Neural cell (in vitro differentiated cells): Measurements from ENCODE around the gene TRPV2. TPM values are rescaled to one million over a fixed set of nuclear protein-coding genes. Genes with fewer than 3 reads are reported as not detected.

Experiments used
- H2AFZ ChIP-seq: fragments of 200-600, 300-800 bp; sonication (generic), shearing (Covaris generic); 2 replicates; pipeline ENCODE4 v1.6.0; 2014; ENCODE audit warnings: low read depth, mild to moderate bottlenecking, antibody characterized with exemption, low read length, moderate library complexity
- H3F3A ChIP-seq: fragments of 200-600 bp; shearing (Covaris generic); 2 replicates; pipeline ENCODE4 v1.6.1; 2016; ENCODE audit warnings: mild to moderate bottlenecking, moderate library complexity, mixed read lengths, antibody characterized with exemption, low read length; ENCODE audit not compliant: insufficient read depth, poor library complexity, severe bottlenecking
- H3K27ac ChIP-seq: fragments of 200-600, 300-800 bp; sonication (generic), shearing (Covaris generic); 2 replicates; pipeline ENCODE4 v1.5.1; 2014; ENCODE audit warnings: mild to moderate bottlenecking, low read length, moderate library complexity
- H3K27me3 ChIP-seq: fragments of 300-800, 200-600 bp; sonication (generic), shearing (Covaris generic); 2 replicates; pipeline ENCODE4 v1.6.0; 2014; ENCODE audit warnings: mild to moderate bottlenecking, low read depth, low read length, moderate library complexity; ENCODE audit not compliant: insufficient read depth
- H3K36me3 ChIP-seq: fragments of 300-800, 200-600 bp; sonication (generic), shearing (Covaris generic); 2 replicates; pipeline ENCODE4 v1.5.1; 2014; ENCODE audit warnings: mild to moderate bottlenecking, antibody characterized with exemption, low read length, moderate library complexity; ENCODE audit not compliant: insufficient read depth
- H3K4me2 ChIP-seq: fragments of 300-800, 200-600 bp; sonication (generic), shearing (Covaris generic); 2 replicates; pipeline ENCODE4 v1.6.0; 2014; ENCODE audit warnings: mild to moderate bottlenecking, low read length
- H3K4me3 ChIP-seq: fragments of 300-800, 200-600 bp; sonication (generic), shearing (Covaris generic); 2 replicates; pipeline ENCODE4 v1.5.1; 2014; ENCODE audit warnings: mild to moderate bottlenecking, low read length, moderate library complexity
- H3K79me2 ChIP-seq: fragments of 200-600 bp; shearing (Covaris generic); replicated peaks from 2 replicates; pipeline ENCODE4 v1.6.0; 2014; ENCODE audit warnings: mild to moderate bottlenecking, low read length, moderate library complexity; ENCODE audit not compliant: insufficient read depth
- H3K9ac ChIP-seq: fragments of 300-800, 200-600 bp; sonication (generic), shearing (Covaris generic); 2 replicates; pipeline ENCODE4 v1.6.1; 2016; ENCODE audit warnings: mild to moderate bottlenecking, low read length, mixed read lengths
- H3K9me2 ChIP-seq: fragments of 200-600 bp; shearing (Covaris generic); 2 replicates; pipeline ENCODE4 v1.6.1; 2016; ENCODE audit warnings: mild to moderate bottlenecking, low read length, mixed read lengths; ENCODE audit not compliant: insufficient read depth
- H3K9me3 ChIP-seq: fragments of 200-600, 300-800 bp; sonication (generic), shearing (Covaris generic); 2 replicates; pipeline ENCODE4 v1.6.1; 2016; ENCODE audit warnings: mild to moderate bottlenecking, mixed run types, low read length, moderate library complexity, mixed read lengths
- H4K20me1 ChIP-seq: fragments of 200-600 bp; shearing (Covaris generic); 2 replicates; pipeline ENCODE4 v1.6.1; 2016; ENCODE audit warnings: mild to moderate bottlenecking, mixed run types; ENCODE audit not compliant: insufficient read depth
- CTCF ChIP-seq: fragments of 450-650 bp; IDR thresholded peaks from 2 replicates; pipeline ENCODE4 v1.5.1; 2014; ENCODE audit warnings: antibody characterized with exemption, mild to moderate bottlenecking, moderate library complexity; ENCODE audit not compliant: poor library complexity, severe bottlenecking
- EP300 ChIP-seq: fragments of 450-650 bp; conservative IDR thresholded peaks from 2 replicates; pipeline ENCODE4 v1.6.1; 2014; ENCODE audit warnings: antibody characterized with exemption, mild to moderate bottlenecking, moderate library complexity; ENCODE audit not compliant: poor library complexity, severe bottlenecking
- EZH2 ChIP-seq: fragments of 200-600, 300-800 bp; shearing (Covaris generic), sonication (generic); IDR thresholded peaks from 2 replicates; pipeline ENCODE4 v1.6.1; 2014; ENCODE audit warnings: antibody characterized with exemption, low read length, borderline replicate concordance, mild to moderate bottlenecking; ENCODE audit not compliant: insufficient read depth, poor library complexity, severe bottlenecking
- MXI1 ChIP-seq: fragments of 450-650 bp; conservative IDR thresholded peaks from 2 replicates; pipeline ENCODE4 v1.6.1; 2014; ENCODE audit warnings: antibody characterized with exemption, mild to moderate bottlenecking; ENCODE audit not compliant: poor library complexity, severe bottlenecking
- POLR2AphosphoS5 ChIP-seq: IDR thresholded peaks from 2 replicates; pipeline ENCODE4 v1.6.1; 2012
- RAD21 ChIP-seq: fragments of 450-650 bp; conservative IDR thresholded peaks from 2 replicates; pipeline ENCODE4 v1.6.1; 2014; ENCODE audit warnings: antibody characterized with exemption, mild to moderate bottlenecking, moderate library complexity
- REST ChIP-seq: IDR thresholded peaks from 2 replicates; pipeline ENCODE4 v1.6.1; 2012; ENCODE audit warnings: borderline replicate concordance
- SMC3 ChIP-seq: fragments of 450-650 bp; conservative IDR thresholded peaks from 2 replicates; pipeline ENCODE4 v1.6.1; 2014; ENCODE audit warnings: antibody characterized with exemption, mild to moderate bottlenecking, moderate library complexity; ENCODE audit not compliant: poor library complexity
- TAF1 ChIP-seq: IDR thresholded peaks from 2 replicates; pipeline ENCODE4 v1.6.1; 2012; ENCODE audit warnings: low read depth
- polyA plus RNA-seq: library from polyadenylated mRNA; depleted of rRNA; stranded (reverse); fragments of >200 nt; gene quantifications from 2 replicates; pipeline ENCODE4 v1.2.3, GENCODE V29; 2014

TRPV2 gene
- polyA plus RNA-seq, 1 donor from 2014 or later = not detected

GRCh38 chr17:16448490-16448889 lies 33.1 kb downstream of the TRPV2 start:
- Histone ChIP-seq H3K27me3 (no peaks in the 10 kb centered on the region), H4K20me1 (no peaks in the 10 kb centered on the region), H3K27ac (no peak overlapping the region), H3K9ac (no peak overlapping the region), H3K4me2 (no peak overlapping the region), H3K36me3 (no peaks in the 10 kb centered on the region), H3K79me2 (no peaks in the 10 kb centered on the region), H3K4me3 (no peak overlapping the region), H3K9me3 (no peaks in the 10 kb centered on the region), H3F3A (no peaks in the 10 kb centered on the region), H3K9me2 (no peaks in the 10 kb centered on the region), H2AFZ (no peak overlapping the region)
- TF ChIP-seq SMC3 = no peak
- no peak for TF ChIP-seq EZH2
- TF ChIP-seq EP300 = no peak
- TF ChIP-seq REST = no peak
- no peak for TF ChIP-seq RAD21
- TF ChIP-seq POLR2AphosphoS5 = no peak
- no peak for TF ChIP-seq TAF1
- no peak for TF ChIP-seq CTCF
- TF ChIP-seq MXI1 = no peak

GRCh38 chr17:16449121-16449570 lies 33.8 kb downstream of the TRPV2 start:
- Histone ChIP-seq H3K9ac (no peak overlapping the region), H3K27me3 (no peaks in the 10 kb centered on the region), H3K27ac (no peak overlapping the region), H3K9me3 (no peaks in the 10 kb centered on the region), H3K9me2 (no peaks in the 10 kb centered on the region), H4K20me1 (no peaks in the 10 kb centered on the region), H3F3A (no peaks in the 10 kb centered on the region), H3K4me2 (no peak overlapping the region), H3K79me2 (no peaks in the 10 kb centered on the region), H3K36me3 (no peaks in the 10 kb centered on the region), H2AFZ (no peak overlapping the region), H3K4me3 (no peak overlapping the region)
- no peak for TF ChIP-seq REST
- TF ChIP-seq EZH2 = no peak
- no peak for TF ChIP-seq POLR2AphosphoS5
- no peak for TF ChIP-seq EP300
- TF ChIP-seq MXI1 = no peak
- TF ChIP-seq RAD21 = no peak
- no peak for TF ChIP-seq SMC3
- no peak for TF ChIP-seq CTCF
- no peak for TF ChIP-seq TAF1
